Activated T-cell treated with anti-CD3 and anti-CD28 coated beads, Interleukin-2, amount 50 U/mL, for 48 hours (primary cell): Measurements from ENCODE around the gene RNF32.
"Not testable (repeated sequence)": the region's sequence is repeated elsewhere in the genome, so short reads cannot be mapped to it uniquely, and the experiment has no call there.

Experiments
- DNase-seq, 2 experiments: peaks; one replicate each; pipeline ENCODE4 v3.0.0-alpha.2; 2020

Gene RNF32

GRCh38 chr7:156642306-156643045, 1.9 kb downstream of the RNF32 start:
- DNase-seq, result no peak

- DNase-seq, result not testable (repeated sequence)
Measured at GRCh38 chr7:156647330-156647729, 6.8 kb downstream of the RNF32 start.

- DNase-seq, result no peak
Measured at GRCh38 chr7:156650042-156650441, 9.5 kb downstream of the RNF32 start.

GRCh38 chr7:156651474-156651873, 10.9 kb downstream of the RNF32 start:
- no peak for DNase-seq

GRCh38 chr7:156652886-156653568, 12.5 kb downstream of the RNF32 start:
- DNase-seq, result no peak

GRCh38 chr7:156654511-156655234, 14.1 kb downstream of the RNF32 start:
- no peak for DNase-seq

- DNase-seq, result no peak
Measured at GRCh38 chr7:156655251-156655650, 14.7 kb downstream of the RNF32 start.

- no peak for DNase-seq
Measured at GRCh38 chr7:156655983-156656382, 15.4 kb downstream of the RNF32 start.

GRCh38 chr7:156656598-156656997, 16.0 kb downstream of the RNF32 start:
- no peak for DNase-seq

GRCh38 chr7:156657681-156658080, 17.1 kb downstream of the RNF32 start:
- DNase-seq, result no peak

- DNase-seq, result no peak
Measured at GRCh38 chr7:156659203-156659602, 18.6 kb downstream of the RNF32 start.

GRCh38 chr7:156659961-156660360, 19.4 kb downstream of the RNF32 start:
- no peak for DNase-seq

- DNase-seq, result no peak
Measured at GRCh38 chr7:156661637-156662036, 21.1 kb downstream of the RNF32 start.

GRCh38 chr7:156662277-156662676, 21.7 kb downstream of the RNF32 start:
- no peak for DNase-seq

- DNase-seq, result no peak
Measured at GRCh38 chr7:156665101-156665500, 24.5 kb downstream of the RNF32 start.

- DNase-seq, result no peak
Measured at GRCh38 chr7:156666368-156667109, 26.0 kb downstream of the RNF32 start.

- DNase-seq, result no peak
Measured at GRCh38 chr7:156667110-156667426, 26.5 kb downstream of the RNF32 start.

GRCh38 chr7:156668130-156668741, 27.7 kb downstream of the RNF32 start:
- DNase-seq, result no peak

GRCh38 chr7:156669035-156669828, 28.7 kb downstream of the RNF32 start:
- DNase-seq, result no peak

- DNase-seq, result no peak
Measured at GRCh38 chr7:156673454-156673853, 32.9 kb downstream of the RNF32 start.

GRCh38 chr7:156673902-156674301, 33.3 kb downstream of the RNF32 start:
- no peak for DNase-seq

GRCh38 chr7:156675721-156676120, 35.1 kb downstream of the RNF32 start:
- DNase-seq, result no peak
